ENCODE measurements around the gene LBHD2.

The LBHD2 gene

GRCh38 chr14:103073876-103074728 is 9.9 kb upstream of the LBHD2 start:
- DNase-seq (ENCODE audit: extremely low read depth, low read depth): no peak
- no peak overlapping the region for H3K4me3 ChIP-seq (replicated peaks; ENCODE audit: low read depth, low read length)
- TF ChIP-seq CTCF (IDR thresholded peaks at IDR 0.05; ENCODE audit: low read depth, low read length, missing control alignments): no peak

- DNase-seq (ENCODE audit: extremely low read depth, low read depth): no peak
Observed at GRCh38 chr14:103074729-103075367, 9.2 kb upstream of the LBHD2 start.

GRCh38 chr14:103078420-103078749 is 5.6 kb upstream of the LBHD2 start:
- peak; percentile 40 for DNase-seq (ENCODE audit: extremely low read depth, low read depth)
- peak; percentile 72 for TF ChIP-seq CTCF (IDR thresholded peaks at IDR 0.05; ENCODE audit: low read depth, low read length, missing control alignments)
- H3K4me3 ChIP-seq (replicated peaks; ENCODE audit: low read depth, low read length): no peak overlapping the region

More at GRCh38 chr14:103074729-103075367, 9.2 kb upstream of the LBHD2 start:
- no peak for TF ChIP-seq CTCF (IDR thresholded peaks at IDR 0.05; ENCODE audit: low read depth, low read length, missing control alignments)
- H3K4me3 ChIP-seq (replicated peaks; ENCODE audit: low read depth, low read length): peak overlapping the region; percentile 39

GRCh38 chr14:103078860-103079587 is 5.0 kb upstream of the LBHD2 start:
- H3K4me3 ChIP-seq (replicated peaks; ENCODE audit: low read depth, low read length): no peak overlapping the region
- DNase-seq (ENCODE audit: extremely low read depth, low read depth): no peak
- TF ChIP-seq CTCF (IDR thresholded peaks at IDR 0.05; ENCODE audit: low read depth, low read length, missing control alignments): no peak

- no peak for DNase-seq (ENCODE audit: extremely low read depth, low read depth)
- TF ChIP-seq CTCF (IDR thresholded peaks at IDR 0.05; ENCODE audit: low read depth, low read length, missing control alignments): no peak
- H3K4me3 ChIP-seq (replicated peaks; ENCODE audit: low read depth, low read length): no peak overlapping the region
Observed at GRCh38 chr14:103081951-103082350, 2.1 kb upstream of the LBHD2 start.

- no peak for DNase-seq (ENCODE audit: extremely low read depth, low read depth)
- TF ChIP-seq CTCF (IDR thresholded peaks at IDR 0.05; ENCODE audit: low read depth, low read length, missing control alignments): peak; percentile 56
Observed at GRCh38 chr14:103085106-103086091, 1.4 kb downstream of the LBHD2 start.

More at GRCh38 chr14:103085106-103086091, 1.4 kb downstream of the LBHD2 start:
- no peak overlapping the region for H3K4me3 ChIP-seq (replicated peaks; ENCODE audit: low read depth, low read length)
